Esophagus squamous epithelium (tissue), 5 donors: ENCODE data around the gene MTCH2. TPM values are rescaled to one million over a fixed set of nuclear protein-coding genes. Genes with fewer than 3 reads are reported as not detected.

Source experiments
- DNase-seq: peaks from one replicate; lab custom pipeline; 2025; lab: John Stamatoyannopoulos, UW
- H3K27ac ChIP-seq, 4 donors: fragments of 200-600 bp; sonication (generic); one replicate each; pipeline ENCODE4 v1.5.1; 2016 to 2019; ENCODE audit warnings: mild to moderate bottlenecking in 1 of 4
- H3K27me3 ChIP-seq, 4 donors: fragments of 200-600 bp; sonication (generic); 1 replicate in 3 of 4; 2 replicates in 1 of 4; pipeline versions ENCODE4 v1.5.1 to v1.6.0; 2017 to 2021; ENCODE audit warnings: antibody characterized with exemption in 1 of 4
- H3K36me3 ChIP-seq, 3 donors: fragments of 200-600 bp; sonication (generic); one replicate each; pipeline ENCODE4 v1.5.1; 2016 to 2019
- H3K4me1 ChIP-seq, 3 donors: fragments of 200-600 bp; sonication (generic); one replicate each; pipeline ENCODE4 v1.5.1; 2017 to 2019
- H3K4me3 ChIP-seq, 4 donors: fragments of 200-600 bp; sonication (generic); 1 replicate in 3 of 4; 2 replicates in 1 of 4; pipeline ENCODE4 v1.5.1; 2016 to 2019; ENCODE audit warnings: mild to moderate bottlenecking in 2 of 4, moderate library complexity in 1 of 4
- H3K9me3 ChIP-seq, 3 donors: fragments of 200-600 bp; sonication (generic); one replicate each; pipeline ENCODE4 v1.5.1; 2016 to 2019
- POLR2A ChIP-seq, 4 donors: fragments of 450-650 bp; IDR thresholded peaks; one replicate each; pipeline ENCODE4 v1.6.1; 2017; ENCODE audit warnings: antibody characterized with exemption in 4 of 4, mild to moderate bottlenecking in 4 of 4, moderate library complexity in 3 of 4
- WGBS, 2 donors: methylation state at CpG; one replicate each; pipeline ENCODE4 v1.1.5; 2018; 5-methylcytosine and 5-hydroxymethylcytosine counted together
- intact Hi-C: fragments of 100-400 bp; cut with DNase I; formaldehyde crosslinking; loops from one replicate; pipeline ENCODE4 v1.15.0; 2022
- small RNA-seq, 4 donors: library from RNA; depleted of rRNA; stranded (forward); fragments of <200 nt; gene quantifications; one replicate each; pipeline ENCODE3, GENCODE V24; 2016
- total RNA-seq, 4 donors: library from RNA; depleted of rRNA; stranded (reverse); fragments of >200 nt; gene quantifications; one replicate each; pipeline ENCODE4 v1.1.0, GENCODE V29; 2016
- TF ChIP-seq, protein P1 (sequence below), 6 experiments: fragments of 450-650 bp in 4 of 6; fragments of 200-600 bp in 2 of 6; sonication (generic) in 2 of 6; IDR thresholded peaks; one replicate each; pipeline ENCODE4 v1.5.1; 2016 to 2019; ENCODE audit warnings: antibody characterized with exemption in 6 of 6, mild to moderate bottlenecking in 4 of 6, moderate library complexity in 4 of 6
- donor health status: DM: yes; HTN: yes; CAD: no.

MTCH2 gene
- total RNA-seq, 4 donors from 2014 or later = 44.5 to 67.2 (median 53.9) TPM

DNA sequence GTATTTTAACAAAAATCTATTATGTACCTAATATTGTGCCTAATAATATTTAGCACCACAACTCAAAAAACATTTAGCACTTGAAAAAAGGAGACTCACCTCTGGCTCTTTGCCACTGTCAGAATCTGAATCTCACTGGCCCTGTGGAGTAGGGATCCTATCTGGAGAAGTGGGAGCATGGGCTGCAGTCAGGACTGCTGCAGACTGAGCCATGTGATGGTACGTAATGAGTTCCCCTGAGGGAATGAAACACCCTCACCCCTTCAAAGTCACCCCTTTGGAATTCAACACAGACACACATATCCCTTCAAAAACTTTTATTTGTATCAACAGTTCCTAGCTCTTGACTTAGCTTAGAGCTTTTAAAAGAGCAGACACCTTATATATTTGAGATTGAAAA lies 70.5 kb downstream of the MTCH2 start:
- H3K4me3 ChIP-seq = no peak overlapping the region
- H3K27me3 ChIP-seq = no peaks in the 10 kb centered on the region
- TF ChIP-seq, protein P1, sequence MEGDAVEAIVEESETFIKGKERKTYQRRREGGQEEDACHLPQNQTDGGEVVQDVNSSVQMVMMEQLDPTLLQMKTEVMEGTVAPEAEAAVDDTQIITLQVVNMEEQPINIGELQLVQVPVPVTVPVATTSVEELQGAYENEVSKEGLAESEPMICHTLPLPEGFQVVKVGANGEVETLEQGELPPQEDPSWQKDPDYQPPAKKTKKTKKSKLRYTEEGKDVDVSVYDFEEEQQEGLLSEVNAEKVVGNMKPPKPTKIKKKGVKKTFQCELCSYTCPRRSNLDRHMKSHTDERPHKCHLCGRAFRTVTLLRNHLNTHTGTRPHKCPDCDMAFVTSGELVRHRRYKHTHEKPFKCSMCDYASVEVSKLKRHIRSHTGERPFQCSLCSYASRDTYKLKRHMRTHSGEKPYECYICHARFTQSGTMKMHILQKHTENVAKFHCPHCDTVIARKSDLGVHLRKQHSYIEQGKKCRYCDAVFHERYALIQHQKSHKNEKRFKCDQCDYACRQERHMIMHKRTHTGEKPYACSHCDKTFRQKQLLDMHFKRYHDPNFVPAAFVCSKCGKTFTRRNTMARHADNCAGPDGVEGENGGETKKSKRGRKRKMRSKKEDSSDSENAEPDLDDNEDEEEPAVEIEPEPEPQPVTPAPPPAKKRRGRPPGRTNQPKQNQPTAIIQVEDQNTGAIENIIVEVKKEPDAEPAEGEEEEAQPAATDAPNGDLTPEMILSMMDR (IDR thresholded peaks at IDR 0.05) = no peak
- no peak for TF ChIP-seq POLR2A (IDR thresholded peaks at IDR 0.05)
- DNase-seq = no peak
- H3K36me3 ChIP-seq = peaks cover 8 to 89% (median 15%) of the 10 kb centered on the region in 3 donors
- peaks cover 0 to 32% (median 1%) of the 10 kb centered on the region in 3 donors for H3K4me1 ChIP-seq
- WGBS, 2 donors = 50 to 86% methylated on average over 1 of the region's 1 CpG
- no peak overlapping the region for H3K27ac ChIP-seq
- intact Hi-C loops = no loop called here
- H3K9me3 ChIP-seq = no peaks in the 10 kb centered on the region

DNA sequence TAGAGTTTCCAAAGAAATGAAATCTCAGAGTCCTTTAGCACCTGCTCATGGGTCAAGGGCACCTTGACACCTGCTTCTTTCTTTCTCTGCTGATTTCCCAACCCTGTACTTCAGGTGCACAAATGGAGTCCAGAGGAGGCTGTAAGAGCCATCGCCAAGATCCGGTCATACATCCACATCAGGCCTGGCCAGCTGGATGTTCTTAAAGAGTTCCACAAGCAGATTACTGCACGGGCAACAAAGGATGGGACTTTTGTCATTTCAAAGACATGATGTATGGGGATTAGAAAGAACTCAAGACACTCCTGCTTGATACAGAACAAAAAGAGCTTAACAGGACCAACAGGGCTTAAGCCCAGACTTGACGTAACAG lies 71.0 kb downstream of the MTCH2 start:
- Histone ChIP-seq H3K4me3 (no peak overlapping the region), H3K4me1 (peaks cover 0 to 33% (median 0%) of the 10 kb centered on the region in 3 donors), H3K36me3 (peaks cover 8 to 84% (median 15%) of the 10 kb centered on the region in 3 donors), H3K27ac (no peak overlapping the region), H3K9me3 (no peaks in the 10 kb centered on the region), H3K27me3 (no peaks in the 10 kb centered on the region)
- WGBS, 2 donors = 61 to 68% methylated on average over 4 of the region's 4 CpGs
- TF ChIP-seq, protein P1 (IDR thresholded peaks at IDR 0.05) = no peak
- no peak for TF ChIP-seq POLR2A (IDR thresholded peaks at IDR 0.05)
- intact Hi-C loops = no loop called here
- DNase-seq = no peak

DNA sequence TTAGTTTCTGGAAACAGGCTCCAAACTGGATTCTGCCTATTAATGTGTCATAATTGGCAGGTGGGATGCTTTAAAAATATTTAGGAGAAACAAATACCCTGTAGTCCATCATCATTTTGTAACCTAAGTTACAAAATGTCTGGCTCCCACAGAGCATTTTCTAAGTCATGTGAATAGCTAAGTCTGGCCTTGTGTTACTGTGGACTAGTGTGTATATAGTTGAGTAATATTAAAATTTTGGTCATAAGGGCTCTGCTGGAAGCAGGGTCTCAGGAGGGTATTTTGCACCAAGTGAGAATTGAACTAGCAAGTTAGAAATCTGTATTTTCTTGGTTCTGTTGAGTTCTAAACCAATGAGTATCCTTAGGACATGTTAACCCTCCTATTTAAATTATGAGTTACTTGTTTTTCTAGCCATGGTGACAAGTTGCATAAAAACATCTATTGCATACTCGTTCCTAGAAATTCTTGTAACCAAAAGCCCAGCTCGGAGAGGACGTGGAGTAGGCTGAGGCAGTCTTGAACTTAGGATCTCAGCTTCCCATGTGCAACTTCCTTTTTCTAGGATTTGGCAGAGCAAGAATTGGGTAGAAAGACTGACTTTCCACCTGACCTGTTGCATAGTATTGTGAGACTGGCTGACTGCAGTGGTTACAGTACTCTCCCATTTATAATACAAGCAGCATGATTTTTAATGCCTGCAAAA lies 71.6 kb downstream of the MTCH2 start:
- Histone ChIP-seq H3K4me3 (no peak overlapping the region), H3K27ac (no peak overlapping the region), H3K9me3 (no peaks in the 10 kb centered on the region), H3K4me1 (peaks cover 0 to 36% (median 0%) of the 10 kb centered on the region in 3 donors), H3K36me3 (peaks cover 8 to 78% (median 15%) of the 10 kb centered on the region in 3 donors), H3K27me3 (no peaks in the 10 kb centered on the region)
- no peak for TF ChIP-seq POLR2A (IDR thresholded peaks at IDR 0.05)
- TF ChIP-seq, protein P1 (IDR thresholded peaks at IDR 0.05) = no peak
- DNase-seq = no peak
- WGBS, 2 donors = 75 to 78% methylated on average over 3 of the region's 3 CpGs
- intact Hi-C loops = no loop called here

DNA sequence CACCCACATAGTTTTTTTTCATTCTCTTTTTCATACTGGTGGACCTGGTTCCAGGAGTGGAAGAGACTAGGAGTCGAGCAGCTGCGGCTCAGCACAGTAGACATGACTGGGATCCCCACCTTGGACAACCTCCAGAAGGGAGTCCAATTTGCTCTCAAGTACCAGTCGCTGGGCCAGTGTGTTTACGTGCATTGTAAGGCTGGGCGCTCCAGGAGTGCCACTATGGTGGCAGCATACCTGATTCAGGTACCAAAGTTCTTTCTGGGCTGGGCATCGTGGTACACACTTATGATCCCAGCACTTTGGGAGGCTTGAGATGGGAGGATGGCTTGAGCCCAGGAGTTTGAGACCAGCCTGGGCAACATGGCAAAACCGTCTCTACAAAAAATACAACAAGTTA lies 72.7 kb downstream of the MTCH2 start:
- intact Hi-C loops = no loop called here
- no peak overlapping the region for H3K27ac ChIP-seq
- H3K36me3 ChIP-seq = peaks cover 4 to 67% (median 15%) of the 10 kb centered on the region in 3 donors
- peaks cover 4 to 43% (median 5%) of the 10 kb centered on the region in 3 donors for H3K4me1 ChIP-seq
- WGBS, 2 donors = 88 to 100% methylated on average over 2 to 4 of the region's 7 CpGs
- no peak for DNase-seq
- H3K27me3 ChIP-seq = no peaks in the 10 kb centered on the region
- TF ChIP-seq, protein P1 (IDR thresholded peaks at IDR 0.05) = no peak
- no peak for TF ChIP-seq POLR2A (IDR thresholded peaks at IDR 0.05)
- no peaks in the 10 kb centered on the region for H3K9me3 ChIP-seq
- no peak overlapping the region for H3K4me3 ChIP-seq

Small RNA genes within 50 kb of the gene (small RNA-seq; reads per million reads assigned to genes)
- 0 reads per million in 4 donors for gene RNU5E-10P

Other genes starting within 250 kb of the MTCH2 start
- gene SLC39A13, start 234.0 kb downstream of the MTCH2 start, total RNA-seq = 10 to 100 TPM; 10.9 to 44.3 (median 13.8) TPM
- gene PSMC3, start 216.1 kb downstream of the MTCH2 start, total RNA-seq = 100 to 1,000 TPM in 3 of 4 donors, 10 to 100 TPM in 1; 72.9 to 134 (median 122) TPM
- under 1 TPM in 1 of 4 donors, not detected in 3; 0.38 TPM for gene RAPSN, start 193.4 kb downstream of the MTCH2 start, total RNA-seq
- gene CELF1, start 89.4 kb downstream of the MTCH2 start, total RNA-seq = 10 to 100 TPM; 50.4 to 88.9 (median 64.1) TPM
- gene PTPMT1, start 77.0 kb downstream of the MTCH2 start, total RNA-seq = 10 to 100 TPM; 67.7 to 92.3 (median 78.7) TPM
- gene KBTBD4, start 63.6 kb downstream of the MTCH2 start, total RNA-seq = 10 to 100 TPM; 12.4 to 22.7 (median 16.0) TPM
- gene NDUFS3, start 63.5 kb downstream of the MTCH2 start, total RNA-seq = 10 to 100 TPM; 65.5 to 89.9 (median 83.6) TPM
- gene FAM180B, start 55.9 kb downstream of the MTCH2 start, total RNA-seq = not detected
- gene C1QTNF4, start 48.1 kb downstream of the MTCH2 start, total RNA-seq = under 1 TPM in 3 of 4 donors, not detected in 1; 0.35 to 0.57 (median 0.41) TPM
- gene AGBL2, start 72.8 kb upstream of the MTCH2 start, total RNA-seq = under 1 TPM in 3 of 4 donors, not detected in 1; 0.35 to 0.76 (median 0.57) TPM
- 100 to 1,000 TPM in 1 of 4 donors, 10 to 100 TPM in 3; 52.4 to 159 (median 79.0) TPM for gene FNBP4, start 124.8 kb upstream of the MTCH2 start, total RNA-seq
- 10 to 100 TPM; 11.0 to 30.1 (median 20.7) TPM for gene NUP160, start 205.8 kb upstream of the MTCH2 start, total RNA-seq